Measurements from ENCODE around the gene COL4A6. TPM values are rescaled to one million over a fixed set of nuclear protein-coding genes. Genes with fewer than 3 reads are reported as not detected.

Gene COL4A6
- total RNA-seq, 1 experiment from 2014 or later, result not detected

- Histone ChIP-seq H3K27ac (ENCODE audit: low read length) (no peak overlapping the region), H3K9me2 (replicated peaks; ENCODE audit: insufficient read depth, low read length) (no peaks in the 10 kb centered on the region)
- no peak for DNase-seq
These were observed 17.7 kb downstream of the COL4A6 start for GRCh38 chrX:108420481-108420880.

GRCh38 chrX:108419401-108419800 lies 18.8 kb downstream of the COL4A6 start:
- H3K9me3 ChIP-seq (ENCODE audit: low read length), result no peaks in the 10 kb centered on the region
- H3K27me3 ChIP-seq (ENCODE audit: low read length), result no peaks in the 10 kb centered on the region
- H3K4me2 ChIP-seq (ENCODE audit: low read depth, low read length, poor library complexity, severe bottlenecking), result no peak overlapping the region
- no peaks in the 10 kb centered on the region for H3K79me2 ChIP-seq (ENCODE audit: low read length)
- H2AFZ ChIP-seq (ENCODE audit: low read length), result no peak overlapping the region
- no peak overlapping the region for H3K9ac ChIP-seq (ENCODE audit: low read length)
- no peaks in the 10 kb centered on the region for H4K20me1 ChIP-seq (ENCODE audit: insufficient read depth, low read depth, low read length)
- no peak overlapping the region for H3K27ac ChIP-seq (ENCODE audit: low read length)
- H3K36me3 ChIP-seq (ENCODE audit: insufficient read depth, low read length), result no peaks in the 10 kb centered on the region
- no peaks in the 10 kb centered on the region for H3K9me2 ChIP-seq (replicated peaks; ENCODE audit: insufficient read depth, low read length)
- no peak for DNase-seq
- no peak overlapping the region for H3K4me3 ChIP-seq (ENCODE audit: low read length)
- no peaks in the 10 kb centered on the region for H3K4me1 ChIP-seq (ENCODE audit: low read length)

More at GRCh38 chrX:108420481-108420880, 17.7 kb downstream of the COL4A6 start:
- Histone ChIP-seq H3K36me3 (ENCODE audit: insufficient read depth, low read length) (no peaks in the 10 kb centered on the region), H3K4me1 (ENCODE audit: low read length) (no peaks in the 10 kb centered on the region), H3K27me3 (ENCODE audit: low read length) (no peaks in the 10 kb centered on the region), H2AFZ (ENCODE audit: low read length) (no peak overlapping the region), H3K4me2 (ENCODE audit: low read depth, low read length, poor library complexity, severe bottlenecking) (no peak overlapping the region), H4K20me1 (ENCODE audit: insufficient read depth, low read depth, low read length) (no peaks in the 10 kb centered on the region), H3K4me3 (ENCODE audit: low read length) (no peak overlapping the region), H3K9ac (ENCODE audit: low read length) (no peak overlapping the region), H3K9me3 (ENCODE audit: low read length) (no peaks in the 10 kb centered on the region), H3K79me2 (ENCODE audit: low read length) (no peaks in the 10 kb centered on the region)

DNA sequence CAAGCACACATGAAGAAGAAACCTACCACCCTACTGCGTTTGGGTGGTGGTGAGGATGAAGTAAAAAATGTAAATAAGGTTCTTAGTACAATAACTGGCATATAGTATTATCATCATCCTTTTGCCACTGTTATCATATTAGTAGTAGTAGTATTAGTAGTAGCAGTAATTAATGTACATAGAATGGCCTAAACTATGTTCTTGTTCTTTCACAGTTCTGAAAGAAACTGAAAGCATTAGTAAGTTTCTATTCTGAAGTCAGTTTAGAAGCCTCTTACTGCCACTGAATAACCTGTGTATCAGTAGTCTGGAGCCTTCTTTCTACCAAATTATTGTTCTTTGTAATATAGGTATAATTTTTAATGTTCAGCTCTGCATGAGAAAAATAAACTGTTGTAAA lies 21.0 kb downstream of the COL4A6 start:
- Histone ChIP-seq H3K79me2 (ENCODE audit: low read length) (no peaks in the 10 kb centered on the region), H3K27me3 (ENCODE audit: low read length) (no peaks in the 10 kb centered on the region), H3K36me3 (ENCODE audit: insufficient read depth, low read length) (no peaks in the 10 kb centered on the region), H4K20me1 (ENCODE audit: insufficient read depth, low read depth, low read length) (no peaks in the 10 kb centered on the region), H3K9me2 (replicated peaks; ENCODE audit: insufficient read depth, low read length) (no peaks in the 10 kb centered on the region), H3K4me2 (ENCODE audit: low read depth, low read length, poor library complexity, severe bottlenecking) (no peak overlapping the region), H3K4me1 (ENCODE audit: low read length) (no peaks in the 10 kb centered on the region), H2AFZ (ENCODE audit: low read length) (no peak overlapping the region), H3K9me3 (ENCODE audit: low read length) (no peaks in the 10 kb centered on the region), H3K4me3 (ENCODE audit: low read length) (no peak overlapping the region), H3K9ac (ENCODE audit: low read length) (no peak overlapping the region), H3K27ac (ENCODE audit: low read length) (no peak overlapping the region)
- DNase-seq, result no peak

DNA sequence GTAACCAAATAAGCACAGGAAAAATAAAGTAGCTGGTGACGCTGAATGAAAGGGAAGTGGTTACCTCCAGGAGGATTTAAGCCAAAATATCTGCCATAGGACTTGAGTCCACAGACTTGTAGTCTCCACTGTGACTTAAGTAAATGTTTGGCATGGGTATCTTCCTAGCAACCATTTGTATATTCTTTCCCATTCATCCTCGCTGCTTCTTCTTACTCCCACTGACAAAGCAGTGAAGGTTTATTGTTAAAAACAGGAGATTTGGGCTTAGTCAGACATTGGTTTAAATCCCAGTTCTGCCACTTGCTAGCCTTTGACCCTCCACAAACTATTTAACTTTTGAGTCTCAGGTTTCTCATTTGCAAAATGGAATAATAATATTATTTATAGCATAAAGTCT lies 22.3 kb downstream of the COL4A6 start:
- Histone ChIP-seq H3K4me2 (ENCODE audit: low read depth, low read length, poor library complexity, severe bottlenecking) (no peak overlapping the region), H3K36me3 (ENCODE audit: insufficient read depth, low read length) (no peaks in the 10 kb centered on the region), H3K4me1 (ENCODE audit: low read length) (no peaks in the 10 kb centered on the region), H3K79me2 (ENCODE audit: low read length) (no peaks in the 10 kb centered on the region), H3K9ac (ENCODE audit: low read length) (no peak overlapping the region), H2AFZ (ENCODE audit: low read length) (no peak overlapping the region), H3K9me3 (ENCODE audit: low read length) (no peaks in the 10 kb centered on the region), H4K20me1 (ENCODE audit: insufficient read depth, low read depth, low read length) (no peaks in the 10 kb centered on the region), H3K27me3 (ENCODE audit: low read length) (no peaks in the 10 kb centered on the region), H3K4me3 (ENCODE audit: low read length) (no peak overlapping the region), H3K27ac (ENCODE audit: low read length) (no peak overlapping the region), H3K9me2 (replicated peaks; ENCODE audit: insufficient read depth, low read length) (no peaks in the 10 kb centered on the region)
- DNase-seq, result no peak

GRCh38 chrX:108415146-108415545 lies 23.1 kb downstream of the COL4A6 start:
- Histone ChIP-seq H3K79me2 (ENCODE audit: low read length) (no peaks in the 10 kb centered on the region), H2AFZ (ENCODE audit: low read length) (no peak overlapping the region), H3K9me3 (ENCODE audit: low read length) (no peaks in the 10 kb centered on the region), H3K27me3 (ENCODE audit: low read length) (no peaks in the 10 kb centered on the region), H4K20me1 (ENCODE audit: insufficient read depth, low read depth, low read length) (no peaks in the 10 kb centered on the region), H3K4me1 (ENCODE audit: low read length) (no peaks in the 10 kb centered on the region), H3K9ac (ENCODE audit: low read length) (no peak overlapping the region), H3K36me3 (ENCODE audit: insufficient read depth, low read length) (no peaks in the 10 kb centered on the region), H3K4me2 (ENCODE audit: low read depth, low read length, poor library complexity, severe bottlenecking) (no peak overlapping the region), H3K27ac (ENCODE audit: low read length) (no peak overlapping the region), H3K4me3 (ENCODE audit: low read length) (no peak overlapping the region), H3K9me2 (replicated peaks; ENCODE audit: insufficient read depth, low read length) (no peaks in the 10 kb centered on the region)
- no peak for DNase-seq

- DNase-seq, result no peak
- no peak overlapping the region for H3K27ac ChIP-seq (ENCODE audit: low read length)
- no peaks in the 10 kb centered on the region for H3K9me3 ChIP-seq (ENCODE audit: low read length)
- no peak overlapping the region for H2AFZ ChIP-seq (ENCODE audit: low read length)
- H3K9ac ChIP-seq (ENCODE audit: low read length), result no peak overlapping the region
- 0 out of 2 replicates have a peak, but pooled peaks cover 4% of the 10 kb centered on the region for H3K27me3 ChIP-seq (ENCODE audit: low read length)
- no peaks in the 10 kb centered on the region for H3K79me2 ChIP-seq (ENCODE audit: low read length)
- no peaks in the 10 kb centered on the region for H3K4me1 ChIP-seq (ENCODE audit: low read length)
- no peak overlapping the region for H3K4me2 ChIP-seq (ENCODE audit: low read depth, low read length, poor library complexity, severe bottlenecking)
- no peaks in the 10 kb centered on the region for H4K20me1 ChIP-seq (ENCODE audit: insufficient read depth, low read depth, low read length)
- no peaks in the 10 kb centered on the region for H3K36me3 ChIP-seq (ENCODE audit: insufficient read depth, low read length)
- H3K9me2 ChIP-seq (replicated peaks; ENCODE audit: insufficient read depth, low read length), result no peaks in the 10 kb centered on the region
- no peak overlapping the region for H3K4me3 ChIP-seq (ENCODE audit: low read length)
These were observed 25.4 kb downstream of the COL4A6 start for GRCh38 chrX:108412783-108413182.

- no peak overlapping the region for H3K9ac ChIP-seq (ENCODE audit: low read length)
- H3K36me3 ChIP-seq (ENCODE audit: insufficient read depth, low read length), result no peaks in the 10 kb centered on the region
- H3K79me2 ChIP-seq (ENCODE audit: low read length), result no peaks in the 10 kb centered on the region
- no peak for DNase-seq
- H3K9me2 ChIP-seq (replicated peaks; ENCODE audit: insufficient read depth, low read length), result no peaks in the 10 kb centered on the region
- no peak overlapping the region for H3K4me3 ChIP-seq (ENCODE audit: low read length)
- H3K9me3 ChIP-seq (ENCODE audit: low read length), result no peaks in the 10 kb centered on the region
- no peak overlapping the region for H3K4me2 ChIP-seq (ENCODE audit: low read depth, low read length, poor library complexity, severe bottlenecking)
- H2AFZ ChIP-seq (ENCODE audit: low read length), result no peak overlapping the region
- H3K27me3 ChIP-seq (ENCODE audit: low read length), result no peaks in the 10 kb centered on the region
- H3K4me1 ChIP-seq (ENCODE audit: low read length), result no peaks in the 10 kb centered on the region
- no peaks in the 10 kb centered on the region for H4K20me1 ChIP-seq (ENCODE audit: insufficient read depth, low read depth, low read length)
- H3K27ac ChIP-seq (ENCODE audit: low read length), result no peak overlapping the region
These were observed 38.6 kb downstream of the COL4A6 start for GRCh38 chrX:108399418-108400165.

- no peaks in the 10 kb centered on the region for H4K20me1 ChIP-seq (ENCODE audit: insufficient read depth, low read depth, low read length)
- H3K9ac ChIP-seq (ENCODE audit: low read length), result no peak overlapping the region
- no peaks in the 10 kb centered on the region for H3K9me2 ChIP-seq (replicated peaks; ENCODE audit: insufficient read depth, low read length)
- H3K4me1 ChIP-seq (ENCODE audit: low read length), result no peaks in the 10 kb centered on the region
- H2AFZ ChIP-seq (ENCODE audit: low read length), result no peak overlapping the region
- H3K79me2 ChIP-seq (ENCODE audit: low read length), result no peaks in the 10 kb centered on the region
- no peaks in the 10 kb centered on the region for H3K27me3 ChIP-seq (ENCODE audit: low read length)
- no peak overlapping the region for H3K27ac ChIP-seq (ENCODE audit: low read length)
- H3K4me2 ChIP-seq (ENCODE audit: low read depth, low read length, poor library complexity, severe bottlenecking), result no peak overlapping the region
- no peak for DNase-seq
- no peaks in the 10 kb centered on the region for H3K36me3 ChIP-seq (ENCODE audit: insufficient read depth, low read length)
- no peaks in the 10 kb centered on the region for H3K9me3 ChIP-seq (ENCODE audit: low read length)
- H3K4me3 ChIP-seq (ENCODE audit: low read length), result no peak overlapping the region
These were observed 40.4 kb downstream of the COL4A6 start for GRCh38 chrX:108397627-108398391.
